Suppressor macrophage (primary cell): ENCODE results near the gene DERL2.

Source experiments
- DNase-seq, 4 experiments: peaks; one replicate each; pipeline ENCODE4 v3.0.0-alpha.2; 2020 to 2022
- total RNA-seq, 17 experiments: gene quantifications; one replicate each; lab custom pipeline; 2026; ENCODE audit warnings: mixed read lengths in 6 of 17, inconsistent platforms in 3 of 17; lab: John Stamatoyannopoulos, UW

Gene DERL2
- 27.5 to 56.0 (median 40.1) reads per million in 17 experiments for total RNA-seq

DNA sequence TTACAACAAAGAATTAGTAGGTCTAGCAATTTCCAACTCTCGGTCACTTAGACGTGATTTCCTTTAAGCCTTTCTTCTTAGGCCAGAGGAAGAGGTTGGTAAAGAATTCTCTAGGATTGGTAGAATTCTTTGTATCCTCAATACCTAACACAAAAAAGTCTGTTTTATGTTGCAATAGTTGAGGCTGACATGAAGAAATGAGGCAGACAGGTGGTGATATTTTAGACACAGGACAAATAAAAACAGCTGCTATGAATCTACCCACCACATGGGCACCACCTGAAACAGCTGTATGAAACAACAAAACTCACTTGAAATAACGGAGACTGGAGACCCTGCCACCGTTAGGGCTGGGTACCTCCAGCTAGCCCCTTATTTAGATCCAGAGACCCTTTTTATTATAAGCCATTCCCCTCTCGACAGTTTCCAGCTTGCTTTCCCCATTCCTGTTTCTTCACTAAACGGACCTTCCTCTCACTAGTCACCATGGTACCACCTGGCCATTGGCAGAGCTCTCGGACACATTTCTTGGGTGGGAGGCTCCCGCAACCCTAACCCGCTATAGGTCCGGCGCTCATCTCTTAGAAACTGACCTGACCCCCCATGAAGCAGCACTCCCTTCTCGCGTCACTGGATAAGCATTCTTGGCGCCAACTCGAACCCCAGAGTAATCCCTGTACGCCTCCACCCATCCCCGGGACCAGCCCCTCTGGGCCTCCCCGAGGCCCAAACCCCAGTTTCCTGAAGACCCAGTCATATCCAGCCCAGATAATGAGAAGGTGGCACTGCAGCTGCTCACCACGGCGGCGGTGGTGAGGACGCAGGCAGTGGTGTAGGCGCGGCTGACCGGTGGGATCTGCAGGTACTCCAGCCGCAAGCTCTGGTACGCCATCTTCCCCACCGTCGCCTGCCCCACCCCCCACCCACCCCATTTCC is at the start of gene DERL2:
DERL2 (minus strand) TSS at position 909 of the 936 bp plus-strand sequence; CDS start at position 892, 17 bp downstream.
- DNase-seq = peak in 1 of 4 experiments; percentile 20

DNA sequence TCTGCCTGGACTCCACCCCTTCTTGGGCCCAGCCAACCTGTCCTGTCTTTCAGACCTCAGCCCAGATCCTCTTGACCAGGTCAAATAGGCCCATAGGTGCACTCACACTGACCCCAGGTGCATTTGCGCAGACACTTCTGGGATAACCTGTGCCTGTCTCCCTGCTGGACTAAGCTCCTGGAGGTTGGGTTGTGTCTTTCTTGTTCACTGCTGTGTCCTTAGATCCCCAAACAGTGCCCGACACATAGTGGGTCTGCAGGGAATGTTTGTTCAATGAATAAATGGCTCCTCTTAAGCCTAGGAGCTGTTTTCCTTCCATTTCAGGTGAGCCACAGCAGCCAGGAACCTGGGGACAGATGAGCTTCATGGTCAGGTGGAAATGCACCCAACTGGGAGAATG is 49.5 kb upstream of the DERL2 start:
- DNase-seq = no peak

DNA sequence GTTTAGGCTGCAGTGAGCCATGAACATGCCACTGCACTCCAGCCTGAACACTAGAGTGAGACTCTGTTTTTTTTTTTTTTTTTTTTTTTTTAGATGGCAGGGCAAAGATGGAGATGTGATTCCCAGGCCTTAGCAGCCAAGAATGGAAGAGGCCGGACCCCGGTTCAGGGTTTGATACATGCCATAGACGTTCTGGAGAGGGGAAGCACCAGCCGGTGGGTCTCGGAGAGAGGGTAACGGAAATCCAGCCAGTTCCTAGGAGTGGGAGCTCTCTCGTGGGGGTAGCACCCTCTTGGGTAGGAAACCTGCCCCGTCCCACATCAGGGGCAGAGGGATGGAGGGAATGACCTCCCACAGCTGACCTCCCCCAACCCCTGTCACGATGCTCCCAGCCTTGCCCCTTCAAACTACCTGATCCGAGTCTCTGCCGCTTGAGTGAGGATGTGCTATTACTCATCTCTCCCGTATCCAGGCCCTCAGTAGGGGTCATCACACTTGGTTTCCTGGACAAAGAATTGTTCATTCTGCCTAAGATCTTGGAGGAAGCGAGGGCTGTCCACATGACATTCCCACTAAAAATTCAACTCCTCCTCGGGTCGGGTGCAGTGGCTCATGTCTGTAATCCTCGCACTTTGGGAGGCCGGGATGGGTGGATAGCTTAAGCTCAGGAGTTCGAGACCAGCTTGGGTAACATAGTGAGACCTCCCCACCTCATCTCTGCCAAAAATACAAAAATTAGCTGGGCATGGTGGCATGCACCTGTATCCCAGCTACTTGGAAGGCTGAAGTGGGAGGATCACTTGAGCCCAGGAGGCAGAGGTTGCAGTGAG is 47.7 kb upstream of the DERL2 start:
- no peak for DNase-seq

DNA sequence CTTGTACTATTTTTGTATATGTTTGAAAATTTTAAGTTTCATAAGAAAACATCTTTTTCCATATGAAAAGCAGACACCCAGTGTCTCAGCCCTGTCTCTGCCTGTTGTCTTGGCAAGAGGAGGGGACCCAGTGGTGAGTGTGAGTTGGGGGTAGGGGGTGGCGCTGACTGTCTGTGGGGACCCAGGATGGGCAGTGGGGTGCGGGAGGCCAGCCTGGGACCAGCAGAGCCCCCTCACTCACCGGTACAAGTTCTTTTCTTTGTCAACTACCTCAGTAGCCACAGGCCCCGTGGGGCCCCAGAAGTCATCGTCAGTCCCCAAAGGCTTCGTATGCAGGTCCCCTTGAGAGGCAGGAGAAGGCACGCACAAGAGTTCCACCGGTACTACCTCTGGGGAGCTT is 46.6 kb upstream of the DERL2 start:
- DNase-seq = no peak

DNA sequence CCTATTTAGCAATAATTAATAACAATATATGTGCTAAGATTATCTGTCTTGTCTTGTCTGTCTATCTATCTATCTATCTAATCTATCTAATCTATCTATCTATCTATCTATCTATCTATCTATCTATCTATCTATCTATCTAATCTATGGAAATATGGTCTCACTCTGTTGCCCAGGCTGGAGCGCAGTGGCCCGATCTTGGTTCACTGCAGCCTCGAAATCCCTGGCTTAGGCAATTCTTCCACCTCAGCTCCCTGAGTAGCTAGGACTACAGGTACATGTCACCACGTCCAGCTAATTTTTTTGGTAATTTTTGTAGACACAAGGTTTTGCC is 45.1 kb upstream of the DERL2 start:
- DNase-seq = no peak

DNA sequence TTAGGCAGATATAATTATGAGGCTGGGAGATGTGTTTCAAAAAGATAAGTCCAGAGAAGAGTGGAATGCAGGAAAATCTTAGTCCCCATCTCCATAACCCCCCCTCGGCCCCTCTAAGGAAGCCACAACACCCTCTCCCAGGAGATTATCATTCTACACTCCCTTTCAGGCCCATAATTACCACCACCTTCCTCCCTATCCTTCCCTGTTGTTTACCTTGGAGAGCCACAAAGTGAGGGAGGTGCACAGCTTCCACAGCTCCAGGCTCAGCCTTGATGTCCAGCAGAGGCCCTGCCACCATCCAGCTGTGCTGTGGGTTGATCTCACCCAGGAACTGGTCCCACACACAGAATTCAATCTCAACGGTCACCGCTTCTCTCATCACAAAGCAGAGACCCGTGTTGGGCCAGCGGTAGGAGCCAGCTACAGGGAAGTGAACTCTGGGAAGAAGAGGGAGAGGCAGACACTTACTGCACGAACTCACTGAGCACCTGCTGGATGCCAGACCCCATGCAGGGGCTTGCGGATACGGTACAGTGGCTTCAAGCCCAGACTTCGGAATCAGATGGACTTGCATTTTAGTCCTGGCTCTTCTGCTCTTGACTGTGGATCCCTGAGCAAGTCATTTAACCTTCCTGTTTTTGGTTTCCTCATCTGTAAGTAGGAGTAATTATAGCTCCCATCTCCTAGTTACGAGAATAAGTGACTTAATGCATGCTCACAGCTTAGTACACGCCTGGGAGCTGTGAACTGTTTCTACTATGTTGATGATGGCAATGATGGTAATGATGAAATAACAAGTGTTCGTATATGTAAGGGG is 44.5 kb upstream of the DERL2 start:
- peak; percentile 14 to 69 (median 52) for DNase-seq

DNA sequence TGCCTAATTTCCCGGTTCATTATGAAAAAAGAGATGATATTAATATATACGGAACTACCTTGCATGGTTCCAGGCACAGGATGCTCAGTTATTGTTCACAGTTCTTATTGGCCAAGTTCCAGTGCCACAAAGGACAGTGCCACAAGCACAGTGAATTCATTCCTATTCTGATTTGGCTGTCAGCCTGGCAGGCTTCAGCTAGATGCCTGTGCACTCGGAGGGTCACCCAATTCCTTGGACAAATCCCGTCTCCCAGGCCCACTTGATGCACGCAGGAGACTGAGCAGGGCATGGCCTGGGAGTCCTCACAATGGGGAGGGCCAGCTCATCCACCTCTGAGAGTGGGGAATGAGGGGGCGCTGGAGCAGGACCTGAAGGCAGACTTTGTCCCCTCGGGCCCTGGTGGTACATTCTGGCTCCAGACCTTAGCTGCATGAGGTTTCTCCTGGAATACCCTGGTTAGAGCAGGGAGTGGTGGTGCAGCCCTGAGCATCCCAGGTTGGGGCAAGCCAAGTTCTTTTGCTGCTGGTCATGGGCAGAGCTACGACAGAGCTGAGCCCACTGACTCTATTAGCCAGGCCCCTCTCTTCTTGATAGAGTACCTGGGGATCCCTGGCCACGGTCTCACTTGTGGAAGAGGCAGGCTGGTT is 41.7 kb upstream of the DERL2 start:
- no peak for DNase-seq

DNA sequence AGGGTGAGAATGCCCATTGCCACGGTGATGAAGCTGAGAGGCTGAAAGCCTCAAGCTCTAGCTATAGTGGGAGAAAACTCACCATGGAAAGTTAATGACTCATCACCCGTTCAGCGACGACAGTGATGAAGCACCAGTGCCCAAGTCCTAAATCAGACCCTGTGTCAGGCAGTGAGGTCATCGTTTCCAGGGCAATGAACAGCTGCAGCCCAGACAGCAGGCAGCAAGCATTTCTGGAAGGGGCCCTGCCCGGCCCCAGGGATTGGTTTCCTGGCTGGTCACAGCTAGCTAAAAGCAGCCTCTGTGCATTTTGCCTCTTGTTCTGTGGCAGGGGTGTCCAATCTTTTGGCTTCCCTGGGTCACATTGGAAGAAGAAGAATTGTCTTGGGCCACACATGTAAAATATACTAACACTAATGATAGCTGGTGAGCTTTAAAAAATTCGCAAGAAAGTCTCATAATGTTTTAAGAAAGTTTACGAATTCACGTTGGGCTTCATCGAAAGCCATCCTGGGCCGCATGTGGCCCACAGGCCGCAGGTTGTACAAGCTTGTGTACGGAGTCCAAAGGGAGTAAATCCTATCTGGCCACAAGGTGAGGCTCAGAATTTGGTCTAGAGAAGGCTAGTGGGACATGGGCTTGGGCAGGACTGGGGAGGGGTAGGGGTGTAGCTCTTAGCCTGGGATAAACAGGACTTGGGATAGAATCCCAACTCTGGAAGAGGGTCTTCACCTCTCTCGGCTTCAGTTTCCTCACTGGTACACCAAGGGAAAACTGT is 41.0 kb upstream of the DERL2 start:
- peak; percentile 72 to 86 (median 78) for DNase-seq

DNA sequence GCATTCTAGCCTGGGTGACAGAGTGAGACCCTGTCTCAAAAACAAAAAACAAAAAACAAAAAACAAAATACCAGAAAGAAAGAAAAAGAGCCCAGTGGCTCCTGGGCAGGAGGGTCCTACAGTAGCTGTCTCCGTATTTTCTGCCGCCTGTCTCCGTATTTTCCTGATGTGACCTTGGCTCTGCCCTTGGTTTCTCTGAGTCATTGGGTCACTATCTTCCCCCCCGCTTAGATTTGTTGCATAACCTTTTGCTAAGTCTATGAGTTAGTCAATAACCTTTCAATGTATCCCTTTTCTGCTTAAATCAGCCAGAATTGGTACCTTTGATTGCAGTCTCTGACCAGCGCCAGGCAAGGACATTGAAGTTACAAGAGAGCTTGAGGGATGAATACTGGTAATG is 37.3 kb upstream of the DERL2 start:
- DNase-seq = no peak

DNA sequence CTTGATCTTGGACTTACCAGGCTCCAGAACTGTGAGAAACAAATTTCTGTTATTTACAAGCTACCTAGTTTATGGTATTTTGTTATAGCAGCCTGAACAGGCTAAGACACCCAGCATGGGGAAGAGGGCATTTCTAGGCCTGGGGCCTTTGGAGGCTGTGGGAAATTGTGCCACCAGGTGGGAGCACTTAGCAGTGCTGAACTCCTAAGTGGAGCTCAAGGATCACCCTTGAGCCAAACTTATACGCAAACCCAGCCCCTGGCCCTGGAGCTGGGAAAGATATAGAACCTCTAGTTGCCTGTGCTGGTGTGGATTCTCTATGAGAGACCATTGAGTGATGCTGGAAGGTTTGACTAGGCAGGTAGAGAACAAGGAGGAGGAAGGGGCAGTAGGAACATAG is 36.5 kb upstream of the DERL2 start:
- no peak for DNase-seq

DNA sequence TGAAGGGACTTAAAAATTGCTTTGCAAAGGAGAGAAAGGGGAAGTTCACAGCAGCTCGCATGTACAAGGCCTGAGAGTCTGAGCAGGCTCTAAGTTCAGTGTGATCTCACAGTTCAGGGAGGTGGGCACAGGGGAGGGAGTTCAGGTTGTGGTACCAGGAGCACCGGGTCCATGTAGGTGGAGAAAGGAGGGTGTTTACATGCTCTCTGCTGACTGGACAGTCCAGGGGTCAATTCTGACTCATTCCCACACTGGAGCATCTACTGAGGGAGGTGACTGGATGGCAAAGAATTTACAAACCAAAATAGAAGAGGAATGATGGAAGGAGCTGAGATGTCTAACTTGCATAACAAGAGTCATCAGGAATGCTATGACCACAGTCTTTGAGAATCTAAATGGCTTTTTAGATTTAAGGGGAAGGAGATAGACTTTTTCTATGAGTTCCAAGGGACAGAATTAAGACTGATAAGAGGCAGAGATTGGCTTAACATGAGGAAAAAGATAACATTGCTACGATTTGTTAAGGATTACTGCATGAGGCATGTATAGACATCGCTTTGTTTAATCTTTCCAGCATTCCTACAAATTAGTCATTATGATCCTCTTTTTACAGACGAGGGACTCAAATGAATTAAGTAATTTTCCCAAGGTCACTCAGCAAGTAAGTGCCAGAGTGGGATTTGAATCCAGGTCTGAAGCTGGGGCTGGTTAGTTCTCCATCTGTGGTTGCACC is 30.2 kb upstream of the DERL2 start:
- DNase-seq = no peak

DNA sequence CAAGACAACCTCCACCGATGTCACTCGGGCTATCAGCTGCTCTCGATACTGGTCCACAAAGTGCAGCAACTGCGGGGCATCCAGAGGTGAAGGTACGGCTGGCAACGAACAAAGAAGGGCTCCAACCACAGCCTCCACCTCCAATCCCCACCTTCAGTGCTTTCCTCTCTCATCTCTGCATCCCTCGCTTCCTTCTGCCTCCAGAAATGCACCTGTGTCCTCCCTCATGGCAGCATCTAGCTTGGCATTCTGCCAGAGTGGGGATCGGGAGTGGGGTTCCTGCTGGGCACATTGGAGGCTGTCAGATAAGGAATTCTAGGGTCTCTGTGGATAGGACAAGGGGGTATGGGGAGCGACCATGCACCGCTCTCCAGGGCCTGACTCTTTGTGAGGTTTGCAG is 29.0 kb upstream of the DERL2 start:
- no peak for DNase-seq

DNA sequence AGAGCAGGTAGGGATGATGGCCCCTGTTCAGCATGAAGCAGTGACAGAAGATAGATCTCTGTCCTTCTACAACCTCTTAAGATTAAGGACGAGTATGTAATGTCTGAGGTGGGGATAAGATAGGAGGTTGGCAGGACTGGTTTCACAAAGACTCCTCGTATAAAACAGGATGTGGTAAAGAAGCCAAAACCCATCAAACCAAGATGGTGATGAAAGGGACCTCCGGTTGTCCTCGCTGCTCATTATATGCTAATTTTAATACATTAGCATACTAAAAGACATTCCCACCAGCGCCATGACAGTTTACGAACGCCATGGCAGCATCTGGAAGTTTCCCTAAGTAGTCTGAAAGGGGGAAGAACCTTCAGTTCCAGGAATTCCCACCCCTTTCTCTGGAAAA is 27.6 kb upstream of the DERL2 start:
- DNase-seq = no peak

DNA sequence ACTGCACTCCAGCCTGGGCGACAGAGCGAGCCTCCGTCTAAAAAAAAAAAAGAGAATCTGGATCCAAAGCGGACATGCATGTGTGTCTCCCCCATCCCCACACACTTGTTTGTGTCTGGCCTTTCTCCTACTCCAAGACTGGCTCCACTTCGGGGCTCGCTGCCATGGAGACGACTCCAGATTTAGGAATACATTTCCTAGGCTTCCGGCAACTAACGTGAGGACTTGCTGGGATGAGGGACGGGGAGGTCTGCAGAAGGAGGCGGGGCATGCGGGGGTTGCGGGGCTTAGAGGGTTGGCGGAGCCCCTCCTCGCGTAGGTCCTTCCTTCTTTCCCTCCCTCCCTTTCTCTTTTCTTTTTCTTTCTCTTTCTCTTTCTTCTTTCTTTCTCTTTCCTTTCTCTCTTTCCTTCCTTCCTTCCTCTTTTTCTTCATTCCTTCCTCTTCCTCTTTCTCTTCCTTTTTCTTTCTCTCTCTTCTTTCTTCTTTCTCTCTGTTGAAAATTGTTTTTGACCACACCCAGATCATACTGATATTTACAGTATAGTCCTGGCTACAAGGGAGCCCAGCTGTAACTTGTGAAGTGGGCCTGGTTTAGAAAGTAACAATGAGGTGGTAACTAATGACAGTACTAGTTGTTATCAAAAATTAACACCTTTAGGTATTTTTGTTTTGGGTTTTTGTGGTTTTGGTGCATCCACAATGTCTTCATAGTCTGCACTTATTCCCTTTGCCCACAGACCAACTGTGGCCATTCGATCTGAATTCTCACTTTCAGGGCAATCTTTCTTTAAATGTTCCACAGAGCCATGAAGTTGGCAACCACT is 25.6 kb upstream of the DERL2 start:
- no peak for DNase-seq

DNA sequence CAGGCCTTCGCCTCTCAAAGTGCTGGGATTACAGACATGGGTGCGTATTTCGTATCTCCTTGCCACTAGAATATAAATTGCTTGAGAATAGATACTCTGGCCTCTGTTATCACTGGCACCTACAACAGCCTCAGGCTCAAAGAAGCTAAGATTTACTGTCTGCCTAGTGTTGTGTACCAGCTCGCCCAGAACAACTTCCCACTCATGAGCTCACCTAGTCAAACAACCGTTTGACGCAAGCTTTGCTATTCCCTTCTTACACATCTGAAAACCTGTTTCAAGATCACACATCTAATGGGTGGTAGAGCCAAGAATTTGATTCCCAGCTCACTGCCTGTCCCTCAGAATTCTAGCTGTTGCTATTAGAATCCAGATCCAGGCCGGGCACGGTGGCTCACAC is 24.8 kb upstream of the DERL2 start:
- DNase-seq = no peak

DNA sequence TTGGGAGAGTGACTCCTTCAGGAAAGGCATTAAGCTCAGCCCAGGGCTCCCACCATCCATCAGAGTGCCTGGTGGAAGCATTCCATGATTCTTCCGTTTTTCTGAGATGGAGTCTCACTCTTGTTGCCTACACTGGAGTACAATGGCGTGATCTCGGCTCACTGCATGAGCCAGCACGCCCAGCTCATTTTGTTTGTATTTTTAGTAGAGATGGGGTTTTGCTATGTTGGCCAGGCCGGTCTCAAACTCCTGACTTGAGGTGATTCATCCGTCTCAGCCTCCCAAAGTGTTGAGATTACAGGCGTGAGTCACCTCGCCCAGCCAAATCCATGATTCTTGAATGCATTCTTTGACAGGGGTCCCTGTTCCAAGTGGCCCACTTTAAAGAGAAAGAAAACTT is 23.5 kb upstream of the DERL2 start:
- DNase-seq = no peak

DNA sequence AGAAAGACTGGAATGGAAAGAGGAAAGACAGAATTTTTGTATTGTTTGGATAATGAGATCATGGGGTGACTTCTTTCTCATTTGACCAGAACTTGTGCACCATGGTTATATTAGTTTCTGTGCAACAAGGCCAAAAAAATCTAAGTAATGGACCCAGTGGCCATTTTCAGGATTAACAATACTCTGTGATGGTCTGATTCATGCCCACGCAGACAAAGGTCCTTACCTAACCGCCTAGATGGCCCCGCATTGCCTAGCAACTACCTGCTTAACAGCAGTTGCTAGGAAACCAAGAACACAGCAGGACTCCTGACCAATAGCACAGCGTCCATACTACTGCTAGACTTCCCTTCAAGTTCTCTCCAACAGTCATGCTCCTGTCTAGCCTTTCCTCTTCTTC is 22.8 kb upstream of the DERL2 start:
- DNase-seq = no peak

DNA sequence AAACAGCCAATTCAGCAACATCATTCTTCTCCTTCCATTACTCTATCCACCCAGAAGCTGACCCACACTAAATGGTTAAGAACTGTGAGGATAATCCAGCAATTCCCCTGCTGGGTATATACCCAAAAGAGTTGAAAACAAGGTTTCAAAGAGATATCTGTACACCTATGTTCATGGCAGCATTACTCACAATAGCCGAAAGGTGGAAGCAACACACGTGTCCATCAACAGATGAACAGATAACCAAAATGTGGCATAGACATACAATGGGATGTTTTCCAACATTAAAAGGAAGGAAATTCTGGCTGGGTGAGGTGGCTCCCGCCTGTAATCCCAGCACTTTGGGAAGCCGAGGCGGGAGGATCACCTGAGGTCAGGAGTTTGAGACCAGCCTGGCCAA is 20.3 kb upstream of the DERL2 start:
- DNase-seq = no peak

DNA sequence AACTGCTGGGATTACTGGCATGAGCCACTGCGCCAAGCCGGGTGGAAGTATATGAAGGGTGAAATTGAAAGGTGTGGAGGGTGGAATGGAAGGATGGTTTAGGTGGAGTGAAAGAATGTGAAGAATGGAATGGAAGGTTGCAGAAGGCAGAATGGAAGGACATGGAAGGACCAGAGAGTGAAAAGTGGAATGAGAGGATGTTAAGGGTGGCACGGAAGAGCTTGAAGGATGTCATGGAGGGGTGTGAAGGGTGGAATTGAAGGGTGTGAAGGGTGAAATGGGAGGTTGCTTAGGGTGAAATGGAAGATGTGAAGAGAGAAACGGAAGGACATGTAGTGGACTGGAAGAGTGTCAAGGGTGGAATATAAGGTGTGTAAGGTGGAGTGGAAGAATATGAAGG is 16.6 kb upstream of the DERL2 start:
- no peak for DNase-seq

DNA sequence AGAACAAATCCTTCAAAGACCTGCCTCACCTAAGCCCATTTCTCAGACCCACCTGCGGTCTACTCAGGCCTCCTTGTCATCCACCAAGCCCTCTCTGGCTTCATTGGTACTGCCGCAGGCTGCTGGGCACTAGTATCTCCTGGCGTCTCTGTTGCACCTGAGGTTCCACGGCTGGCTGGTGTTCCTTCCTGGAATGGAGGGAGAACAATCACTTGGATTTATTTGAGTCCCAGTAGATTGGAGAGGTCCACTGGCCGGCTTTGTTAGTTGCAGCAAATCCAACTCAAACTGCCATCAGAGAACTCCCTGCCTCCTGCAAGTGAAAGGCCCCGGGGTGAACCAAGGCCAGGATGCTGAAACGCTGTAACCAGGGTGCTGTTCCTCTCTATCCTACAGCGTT is 15.7 kb upstream of the DERL2 start:
- no peak for DNase-seq
